Caco-2 (cell line): ENCODE results near the gene THAP3. TPM values are rescaled to one million over a fixed set of nuclear protein-coding genes. Genes with fewer than 3 reads are reported as not detected.

ENCODE experiments used
- BruUV-seq: library from RNA; stranded (reverse); fragments of 400-500 nt; replicated peaks from 2 replicates; lab custom pipeline; 2021; lab: Mats Ljungman, UMichigan
- CTCF ChIA-PET: fragments of 300-600 bp; sonication (Branson Sonifier 250); formaldehyde crosslinking; loops from one replicate; lab custom pipeline; 2022; ENCODE audit warnings: antibody characterized with exemption; lab: Charles Lee
- POLR2A ChIA-PET: fragments of 300-600 bp; sonication (Branson Sonifier 250); formaldehyde crosslinking; loops from one replicate; lab custom pipeline; 2022; ENCODE audit warnings: antibody characterized with exemption; lab: Charles Lee
- DNase-seq, 2 experiments: peaks; one replicate each; pipeline versions ENCODE4 v3.0.0 to v3.0.0-alpha.2; 2020 to 2022
- H3K27me3 ChIP-seq: replicated peaks from 2 replicates; pipeline ENCODE4 v1.6.0; 2011; ENCODE audit warnings: low read length; ENCODE audit not compliant: control insufficient read depth, insufficient read depth
- H3K36me3 ChIP-seq: 2 replicates; pipeline ENCODE4 v1.5.1; 2011; ENCODE audit warnings: low read length; ENCODE audit not compliant: control insufficient read depth, insufficient read depth
- H3K4me1 ChIP-seq: fragments of 250-450 bp; sonication (Bioruptor Pico); 2 replicates; pipeline ENCODE4 v1.5.1; 2020; ENCODE audit warnings: mild to moderate bottlenecking
- H3K4me3 ChIP-seq: 2 replicates; pipeline ENCODE4 v1.5.1; 2011; ENCODE audit warnings: low read depth, mild to moderate bottlenecking, control low read depth, low read length
- H3K9me3 ChIP-seq: fragments of 250-450 bp; sonication (Bioruptor Pico); 2 replicates; pipeline ENCODE4 v1.5.1; 2020; ENCODE audit warnings: mild to moderate bottlenecking, moderate library complexity
- H3K27ac Mint-ChIP-seq: one replicate; pipeline ENCODE4 v1.8.0; 2022; ENCODE audit warnings: mixed read lengths; ENCODE audit not compliant: unreplicated experiment
- H3K27me3 Mint-ChIP-seq: one replicate; pipeline ENCODE4 v1.8.0; 2022; ENCODE audit warnings: mixed read lengths; ENCODE audit not compliant: insufficient read depth, unreplicated experiment
- H3K36me3 Mint-ChIP-seq: one replicate; pipeline ENCODE4 v1.8.0; 2022; ENCODE audit warnings: mild to moderate bottlenecking, mixed read lengths; ENCODE audit not compliant: insufficient read depth, unreplicated experiment
- H3K4me1 Mint-ChIP-seq: one replicate; pipeline ENCODE4 v1.8.0; 2022; ENCODE audit warnings: low read depth, mixed read lengths; ENCODE audit not compliant: unreplicated experiment
- H3K4me3 Mint-ChIP-seq: one replicate; pipeline ENCODE4 v1.8.0; 2022; ENCODE audit warnings: mild to moderate bottlenecking, moderate library complexity, mixed read lengths; ENCODE audit not compliant: unreplicated experiment
- H3K9me3 Mint-ChIP-seq: one replicate; pipeline ENCODE4 v1.8.0; 2022; ENCODE audit warnings: mixed read lengths; ENCODE audit not compliant: unreplicated experiment
- CTCF ChIP-seq, 2 experiments: fragments of 200-600 bp in 1 of 2; IDR thresholded peaks; 1 replicate in 1 of 2; 2 replicates in 1 of 2; pipeline versions ENCODE4 v1.5.1 to v1.8.0; 2011 to 2022; ENCODE audit warnings: antibody characterized with exemption in 1 of 2, control low read depth in 1 of 2, inconsistent platforms in 1 of 2, low read depth in 1 of 2, low read length in 1 of 2, mild to moderate bottlenecking in 1 of 2, moderate library complexity in 1 of 2; ENCODE audit not compliant: insufficient read depth in 1 of 2, severe bottlenecking in 1 of 2, unreplicated experiment in 1 of 2
- intact Hi-C: fragments of 100-400 bp; cut with micrococcal nuclease; formaldehyde crosslinking; loops from one replicate; pipeline ENCODE4 v1.10.0; 2022; ENCODE audit not compliant: unreplicated experiment
- total RNA-seq: library from RNA; stranded (reverse); gene quantifications from 2 replicates; pipeline ENCODE4 v1.2.3, GENCODE V29; 2022

THAP3 gene
- total RNA-seq, 1 experiment from 2014 or later = 13.5 TPM

GRCh38 chr1:6621429-6622391, 3.0 kb upstream of the THAP3 start:
- POLR2A ChIA-PET = no interaction called here

DNA sequence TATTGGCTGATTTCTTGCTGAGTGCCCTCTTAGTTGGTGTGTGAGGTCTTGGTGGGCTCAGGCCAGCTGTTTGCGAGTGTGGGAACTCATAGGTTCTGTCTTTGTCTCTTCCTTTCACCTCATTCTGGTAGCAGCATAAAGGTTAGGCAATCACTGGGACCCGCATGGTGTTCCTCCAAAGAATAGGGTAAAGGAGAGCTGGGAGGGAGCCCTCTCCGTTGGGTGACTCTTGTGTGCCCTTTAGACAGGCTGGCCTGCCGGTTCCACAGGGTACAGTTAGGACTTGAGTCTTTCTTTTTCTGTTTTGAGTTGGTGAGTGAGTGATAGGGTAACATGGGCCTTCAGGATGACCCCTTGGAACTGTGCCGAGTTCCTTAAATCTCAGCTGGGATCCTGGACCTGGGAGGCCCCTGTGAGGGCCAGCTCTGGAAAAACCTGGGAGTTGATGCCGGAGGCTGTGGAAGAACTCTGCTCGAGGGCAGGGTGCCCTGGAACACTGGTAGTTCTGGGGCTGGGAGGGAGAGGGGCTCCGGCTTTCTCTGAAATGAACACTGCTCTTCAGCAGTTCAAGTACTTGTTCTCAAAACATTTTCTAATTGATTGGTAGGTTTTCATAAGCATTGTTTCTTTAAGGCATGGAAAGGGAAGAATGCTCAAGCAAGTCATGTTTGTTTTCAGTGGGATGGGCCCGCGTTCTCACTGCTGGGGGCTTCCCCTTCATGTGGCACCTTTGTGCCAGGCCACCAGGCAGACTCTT, 2.1 kb upstream of the THAP3 start:
- Histone ChIP-seq H3K4me1 (no peaks in the 10 kb centered on the region), H3K27me3 (no peaks in the 10 kb centered on the region), H3K4me3 (no peak overlapping the region), H3K36me3 (peaks cover 2% of the 10 kb centered on the region; the same call in 1 of the 2 replicates), H3K9me3 (no peaks in the 10 kb centered on the region)
- H3K4me3 Mint-ChIP-seq = no peak overlapping the region
- DNase-seq = no peak
- BruUV-seq = no TSS peak
- CTCF ChIA-PET = interaction anchor here (0.8 kb wide), 1 partner anchor 19 kb away, joined by 3 read pairs; no protein-coding TSS in a partner anchor
- H3K4me1 Mint-ChIP-seq = no peaks in the 10 kb centered on the region
- no peaks in the 10 kb centered on the region for H3K27me3 Mint-ChIP-seq
- no peak for TF ChIP-seq CTCF (IDR thresholded peaks at IDR 0.05; ENCODE audit: insufficient read depth in 1 of 2, low read depth in 1 of 2, low read length in 1 of 2, severe bottlenecking in 1 of 2, unreplicated experiment in 1 of 2)
- H3K27ac Mint-ChIP-seq = no peak overlapping the region
- H3K9me3 Mint-ChIP-seq = no peaks in the 10 kb centered on the region
- intact Hi-C loops = no loop called here
- POLR2A ChIA-PET = no interaction called here
- H3K36me3 Mint-ChIP-seq = peaks cover 55% of the 10 kb centered on the region

More at GRCh38 chr1:6621429-6622391, 3.0 kb upstream of the THAP3 start:
- no peak for TF ChIP-seq CTCF (IDR thresholded peaks at IDR 0.05; ENCODE audit: insufficient read depth in 1 of 2, low read depth in 1 of 2, low read length in 1 of 2, severe bottlenecking in 1 of 2, unreplicated experiment in 1 of 2)
- Mint-ChIP-seq H3K9me3 (no peaks in the 10 kb centered on the region), H3K4me1 (no peaks in the 10 kb centered on the region), H3K27me3 (no peaks in the 10 kb centered on the region), H3K36me3 (peaks cover 55% of the 10 kb centered on the region), H3K27ac (no peak overlapping the region), H3K4me3 (no peak overlapping the region)
- H3K36me3 ChIP-seq = peaks cover 2% of the 10 kb centered on the region; the same call in 1 of the 2 replicates
- H3K9me3 ChIP-seq = no peaks in the 10 kb centered on the region
- no peak for DNase-seq
- no peaks in the 10 kb centered on the region for H3K27me3 ChIP-seq
- no peaks in the 10 kb centered on the region for H3K4me1 ChIP-seq
- BruUV-seq = no TSS peak
- no peak overlapping the region for H3K4me3 ChIP-seq
- CTCF ChIA-PET = interaction anchor here (0.6 kb wide), 1 partner anchor 9 kb away, joined by 3 read pairs; no protein-coding TSS in a partner anchor
- intact Hi-C loops = no loop called here
